WTC11 (cell line): ENCODE data around the gene STRA8. TPM values are rescaled to one million over a fixed set of nuclear protein-coding genes. Genes with fewer than 3 reads are reported as not detected.

Experiments
- ATAC-seq: fragments of 200-7000 bp; cut with Tn5 transposase; 2 replicates; pipeline ENCODE4 v1.10.0; 2021; ENCODE audit warnings: mild to moderate bottlenecking, moderate library complexity
- CTCF ChIA-PET: fragments of 300-600 bp; sonication (Branson Sonifier 250); formaldehyde crosslinking; loops from one replicate; lab custom pipeline; 2021; ENCODE audit warnings: antibody characterized with exemption; lab: Charles Lee
- POLR2A ChIA-PET: fragments of 350-600 bp; sonication (Branson Sonifier 250); formaldehyde crosslinking; loops from one replicate; lab custom pipeline; 2021; ENCODE audit warnings: antibody characterized with exemption; lab: Charles Lee
- DNase-seq: peaks from one replicate; pipeline ENCODE4 v3.0.0; 2021; ENCODE audit warnings: low spot score
- H3K27ac Mint-ChIP-seq: 2 replicates; pipeline ENCODE4 v1.8.0; 2021; ENCODE audit warnings: mixed read lengths
- H3K27me3 Mint-ChIP-seq: 2 replicates; pipeline ENCODE4 v1.8.0; 2021; ENCODE audit warnings: low read depth, mild to moderate bottlenecking, moderate library complexity, mixed read lengths
- H3K36me3 Mint-ChIP-seq: 2 replicates; pipeline ENCODE4 v1.8.0; 2021; ENCODE audit warnings: mixed read lengths
- H3K4me1 Mint-ChIP-seq: 2 replicates; pipeline ENCODE4 v1.8.0; 2022; ENCODE audit warnings: mixed read lengths
- H3K4me3 Mint-ChIP-seq: 2 replicates; pipeline ENCODE4 v1.8.0; 2021; ENCODE audit warnings: mild to moderate bottlenecking, moderate library complexity, mixed read lengths
- H3K9me3 Mint-ChIP-seq: 2 replicates; pipeline ENCODE4 v1.8.0; 2021; ENCODE audit warnings: mixed read lengths
- AR ChIP-seq: fragments of 250-450 bp; sonication (Bioruptor Pico); IDR thresholded peaks from 2 replicates; pipeline ENCODE4 v1.9.0; 2021; ENCODE audit warnings: mild to moderate bottlenecking
- ERG ChIP-seq: fragments of 250-450 bp; sonication (Bioruptor Pico); IDR thresholded peaks from 2 replicates; pipeline ENCODE4 v1.8.0; 2021; ENCODE audit warnings: mild to moderate bottlenecking
- IRF1 ChIP-seq: sonication (generic); formaldehyde crosslinking; IDR thresholded peaks from 2 replicates; pipeline ENCODE4 v1.8.0; 2023; ENCODE audit warnings: missing genetic modification reagents
- IRF2 ChIP-seq: sonication (generic); formaldehyde crosslinking; IDR thresholded peaks from 2 replicates; pipeline ENCODE4 v1.8.0; 2022; ENCODE audit warnings: low read depth, missing genetic modification reagents, borderline replicate concordance
- NFATC4 ChIP-seq: fragments of 250-450 bp; sonication (Bioruptor Pico); IDR thresholded peaks from 2 replicates; pipeline ENCODE4 v1.9.0; 2021; ENCODE audit warnings: mild to moderate bottlenecking
- PRRX2 ChIP-seq: fragments of 250-450 bp; sonication (Bioruptor Pico); IDR thresholded peaks from 2 replicates; pipeline ENCODE4 v1.8.0; 2021; ENCODE audit warnings: mild to moderate bottlenecking
- SP1 ChIP-seq: sonication (generic); formaldehyde crosslinking; conservative IDR thresholded peaks from 2 replicates; pipeline ENCODE4 v1.8.1; 2022; ENCODE audit warnings: missing genetic modification reagents
- TCF7 ChIP-seq: sonication (generic); formaldehyde crosslinking; IDR thresholded peaks from 2 replicates; pipeline ENCODE4 v1.8.0; 2022; ENCODE audit warnings: mild to moderate bottlenecking, low read depth, missing genetic modification reagents, moderate library complexity
- TEAD1 ChIP-seq: sonication (generic); formaldehyde crosslinking; IDR thresholded peaks from 2 replicates; pipeline ENCODE4 v1.8.0; 2022; ENCODE audit warnings: mild to moderate bottlenecking, missing genetic modification reagents
- USF1 ChIP-seq: sonication (generic); formaldehyde crosslinking; IDR thresholded peaks from 2 replicates; pipeline ENCODE4 v1.8.0; 2022; ENCODE audit warnings: mild to moderate bottlenecking, missing genetic modification reagents
- ZNF263 ChIP-seq: sonication (generic); formaldehyde crosslinking; IDR thresholded peaks from 2 replicates; pipeline ENCODE4 v1.8.1; 2022; ENCODE audit warnings: low read depth, mild to moderate bottlenecking, moderate library complexity, missing genetic modification reagents
- total RNA-seq: library from RNA; stranded (reverse); gene quantifications from 3 replicates; pipeline ENCODE4 v1.2.3, GENCODE V29; 2021
- TF ChIP-seq, protein P1 (sequence below): sonication (generic); formaldehyde crosslinking; IDR thresholded peaks from 2 replicates; pipeline ENCODE4 v1.8.1; 2022; ENCODE audit warnings: low read depth, mild to moderate bottlenecking, moderate library complexity, missing genetic modification reagents, borderline replicate concordance
- TF ChIP-seq, protein P2 (sequence below): sonication (generic); formaldehyde crosslinking; IDR thresholded peaks from 2 replicates; pipeline ENCODE4 v1.8.0; 2023; ENCODE audit warnings: mild to moderate bottlenecking, missing genetic modification reagents
- TF ChIP-seq, protein P3 (sequence below): sonication (generic); formaldehyde crosslinking; IDR thresholded peaks from 2 replicates; pipeline ENCODE4 v1.8.1; 2022; ENCODE audit warnings: mild to moderate bottlenecking, moderate library complexity, missing genetic modification reagents
- TF ChIP-seq, protein P4 (sequence below): sonication (generic); formaldehyde crosslinking; IDR thresholded peaks from 2 replicates; pipeline ENCODE4 v1.8.0; 2022; ENCODE audit warnings: mild to moderate bottlenecking, missing genetic modification reagents
- TF ChIP-seq, protein P5 (sequence below): sonication (generic); formaldehyde crosslinking; IDR thresholded peaks from 2 replicates; pipeline ENCODE4 v1.8.1; 2022; ENCODE audit warnings: missing genetic modification reagents, borderline replicate concordance

Gene STRA8
- total RNA-seq, 1 experiment from 2014 or later = not detected

GRCh38 chr7:135283959-135284638 is 50.5 kb downstream of the STRA8 start:
- H3K36me3 Mint-ChIP-seq = no peaks in the 10 kb centered on the region
- POLR2A ChIA-PET = no interaction called here
- no peak overlapping the region for H3K27ac Mint-ChIP-seq
- DNase-seq (no peak), ATAC-seq (no peak)
- H3K4me1 Mint-ChIP-seq = no peaks in the 10 kb centered on the region
- no peak overlapping the region for H3K4me3 Mint-ChIP-seq
- no peaks in the 10 kb centered on the region; the same call in 1 of the 2 replicates for H3K27me3 Mint-ChIP-seq
- CTCF ChIA-PET = interaction anchor here (1.1 to 1.4 kb wide), 2 partner anchors 10 to 51 kb away, joined by 3 to 7 read pairs; no protein-coding TSS in a partner anchor
- H3K9me3 Mint-ChIP-seq = no peaks in the 10 kb centered on the region
- TF ChIP-seq TCF7 (CRISPR knock-in tag) = no peak
- TF ChIP-seq ZNF263 (CRISPR knock-in tag) = no peak
- TF ChIP-seq, all 79 proteins: peak for 0

GRCh38 chr7:135285547-135286233 is 52.1 kb downstream of the STRA8 start:
- Mint-ChIP-seq H3K36me3 (no peaks in the 10 kb centered on the region), H3K27me3 (no peaks in the 10 kb centered on the region), H3K9me3 (no peaks in the 10 kb centered on the region), H3K4me3 (no peak overlapping the region), H3K27ac (no peak overlapping the region), H3K4me1 (peaks cover 2% of the 10 kb centered on the region; the same call in 1 of the 2 replicates)
- TF ChIP-seq, protein P1, sequence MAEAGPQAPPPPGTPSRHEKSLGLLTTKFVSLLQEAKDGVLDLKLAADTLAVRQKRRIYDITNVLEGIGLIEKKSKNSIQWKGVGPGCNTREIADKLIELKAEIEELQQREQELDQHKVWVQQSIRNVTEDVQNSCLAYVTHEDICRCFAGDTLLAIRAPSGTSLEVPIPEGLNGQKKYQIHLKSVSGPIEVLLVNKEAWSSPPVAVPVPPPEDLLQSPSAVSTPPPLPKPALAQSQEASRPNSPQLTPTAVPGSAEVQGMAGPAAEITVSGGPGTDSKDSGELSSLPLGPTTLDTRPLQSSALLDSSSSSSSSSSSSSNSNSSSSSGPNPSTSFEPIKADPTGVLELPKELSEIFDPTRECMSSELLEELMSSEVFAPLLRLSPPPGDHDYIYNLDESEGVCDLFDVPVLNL (CRISPR knock-in tag) = no peak
- TF ChIP-seq IRF2 (CRISPR knock-in tag) = no peak
- no peak for TF ChIP-seq AR
- TF ChIP-seq NFATC4 = no peak
- TF ChIP-seq, protein P2, sequence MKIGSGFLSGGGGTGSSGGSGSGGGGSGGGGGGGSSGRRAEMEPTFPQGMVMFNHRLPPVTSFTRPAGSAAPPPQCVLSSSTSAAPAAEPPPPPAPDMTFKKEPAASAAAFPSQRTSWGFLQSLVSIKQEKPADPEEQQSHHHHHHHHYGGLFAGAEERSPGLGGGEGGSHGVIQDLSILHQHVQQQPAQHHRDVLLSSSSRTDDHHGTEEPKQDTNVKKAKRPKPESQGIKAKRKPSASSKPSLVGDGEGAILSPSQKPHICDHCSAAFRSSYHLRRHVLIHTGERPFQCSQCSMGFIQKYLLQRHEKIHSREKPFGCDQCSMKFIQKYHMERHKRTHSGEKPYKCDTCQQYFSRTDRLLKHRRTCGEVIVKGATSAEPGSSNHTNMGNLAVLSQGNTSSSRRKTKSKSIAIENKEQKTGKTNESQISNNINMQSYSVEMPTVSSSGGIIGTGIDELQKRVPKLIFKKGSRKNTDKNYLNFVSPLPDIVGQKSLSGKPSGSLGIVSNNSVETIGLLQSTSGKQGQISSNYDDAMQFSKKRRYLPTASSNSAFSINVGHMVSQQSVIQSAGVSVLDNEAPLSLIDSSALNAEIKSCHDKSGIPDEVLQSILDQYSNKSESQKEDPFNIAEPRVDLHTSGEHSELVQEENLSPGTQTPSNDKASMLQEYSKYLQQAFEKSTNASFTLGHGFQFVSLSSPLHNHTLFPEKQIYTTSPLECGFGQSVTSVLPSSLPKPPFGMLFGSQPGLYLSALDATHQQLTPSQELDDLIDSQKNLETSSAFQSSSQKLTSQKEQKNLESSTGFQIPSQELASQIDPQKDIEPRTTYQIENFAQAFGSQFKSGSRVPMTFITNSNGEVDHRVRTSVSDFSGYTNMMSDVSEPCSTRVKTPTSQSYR = no peak
- no peak for TF ChIP-seq PRRX2 (CRISPR knock-in tag)
- no peak for TF ChIP-seq ERG (CRISPR knock-in tag)
- TF ChIP-seq, protein P3, sequence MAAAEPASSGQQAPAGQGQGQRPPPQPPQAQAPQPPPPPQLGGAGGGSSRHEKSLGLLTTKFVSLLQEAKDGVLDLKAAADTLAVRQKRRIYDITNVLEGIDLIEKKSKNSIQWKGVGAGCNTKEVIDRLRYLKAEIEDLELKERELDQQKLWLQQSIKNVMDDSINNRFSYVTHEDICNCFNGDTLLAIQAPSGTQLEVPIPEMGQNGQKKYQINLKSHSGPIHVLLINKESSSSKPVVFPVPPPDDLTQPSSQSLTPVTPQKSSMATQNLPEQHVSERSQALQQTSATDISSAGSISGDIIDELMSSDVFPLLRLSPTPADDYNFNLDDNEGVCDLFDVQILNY (CRISPR knock-in tag) = no peak
- no peak for TF ChIP-seq USF1 (CRISPR knock-in tag)
- TF ChIP-seq IRF1 (CRISPR knock-in tag) = no peak
- TF ChIP-seq, protein P4, sequence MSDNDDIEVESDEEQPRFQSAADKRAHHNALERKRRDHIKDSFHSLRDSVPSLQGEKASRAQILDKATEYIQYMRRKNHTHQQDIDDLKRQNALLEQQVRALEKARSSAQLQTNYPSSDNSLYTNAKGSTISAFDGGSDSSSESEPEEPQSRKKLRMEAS (CRISPR knock-in tag) = no peak
- no peak for TF ChIP-seq TEAD1 (CRISPR knock-in tag)
- TF ChIP-seq SP1 = no peak
- TF ChIP-seq, protein P5, sequence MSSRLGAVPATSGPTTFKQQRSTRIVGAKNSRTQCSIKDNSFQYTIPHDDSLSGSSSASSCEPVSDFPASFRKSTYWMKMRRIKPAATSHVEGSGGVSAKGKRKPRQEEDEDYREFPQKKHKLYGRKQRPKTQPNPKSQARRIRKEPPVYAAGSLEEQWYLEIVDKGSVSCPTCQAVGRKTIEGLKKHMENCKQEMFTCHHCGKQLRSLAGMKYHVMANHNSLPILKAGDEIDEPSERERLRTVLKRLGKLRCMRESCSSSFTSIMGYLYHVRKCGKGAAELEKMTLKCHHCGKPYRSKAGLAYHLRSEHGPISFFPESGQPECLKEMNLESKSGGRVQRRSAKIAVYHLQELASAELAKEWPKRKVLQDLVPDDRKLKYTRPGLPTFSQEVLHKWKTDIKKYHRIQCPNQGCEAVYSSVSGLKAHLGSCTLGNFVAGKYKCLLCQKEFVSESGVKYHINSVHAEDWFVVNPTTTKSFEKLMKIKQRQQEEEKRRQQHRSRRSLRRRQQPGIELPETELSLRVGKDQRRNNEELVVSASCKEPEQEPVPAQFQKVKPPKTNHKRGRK (CRISPR knock-in tag) = no peak
- ChIA-PET POLR2A (no interaction called here), CTCF (no interaction called here)
- ATAC-seq (no peak), DNase-seq (no peak)
